NCI-H146 (cell line): Measurements from ENCODE around the gene FRRS1L.
"Not testable (repeated sequence)": the region's sequence is repeated elsewhere in the genome, so short reads cannot be mapped to it uniquely, and the experiment has no call there.

Experiments used
- DNase-seq: peaks from one replicate; lab custom pipeline; 2025; lab: John Stamatoyannopoulos, UW

The FRRS1L gene

GRCh38 chr9:109129470-109130197 lies 37.4 kb downstream of the FRRS1L start:
- DNase-seq, result no peak

GRCh38 chr9:109126671-109127070 lies 40.4 kb downstream of the FRRS1L start:
- DNase-seq, result not testable (repeated sequence)

- no peak for DNase-seq
Observed at GRCh38 chr9:109124121-109124520, 42.9 kb downstream of the FRRS1L start.

GRCh38 chr9:109122726-109123621 lies 44.1 kb downstream of the FRRS1L start:
- DNase-seq, result no peak

GRCh38 chr9:109121232-109121796 lies 45.7 kb downstream of the FRRS1L start:
- no peak for DNase-seq

- DNase-seq, result no peak
Observed at GRCh38 chr9:109120204-109120789, 46.8 kb downstream of the FRRS1L start.

GRCh38 chr9:109119439-109120203 lies 47.4 kb downstream of the FRRS1L start, which contains the start of gene TMEM245:
Gene TMEM245 (minus strand): TSS chr9:109119947. CDS start chr9:109119913, 34 bp downstream.
- DNase-seq, result peak; percentile 97

- peak; percentile 23 for DNase-seq
Observed at GRCh38 chr9:109118808-109119438, 48.1 kb downstream of the FRRS1L start.

GRCh38 chr9:109117856-109118807 lies 48.9 kb downstream of the FRRS1L start:
- DNase-seq, result peak; percentile 26

- no peak for DNase-seq
Observed at GRCh38 chr9:109115931-109116526, 51.0 kb downstream of the FRRS1L start.

GRCh38 chr9:109114670-109115069 lies 52.4 kb downstream of the FRRS1L start:
- no peak for DNase-seq

- DNase-seq, result no peak
Observed at GRCh38 chr9:109113892-109114609, 53.0 kb downstream of the FRRS1L start.

GRCh38 chr9:109113254-109113653 lies 53.8 kb downstream of the FRRS1L start:
- DNase-seq, result no peak

- no peak for DNase-seq
Observed at GRCh38 chr9:109110329-109111021, 56.6 kb downstream of the FRRS1L start.

- no peak for DNase-seq
Observed at GRCh38 chr9:109109967-109110328, 57.1 kb downstream of the FRRS1L start.

GRCh38 chr9:109108318-109108717 lies 58.7 kb downstream of the FRRS1L start:
- no peak for DNase-seq

- DNase-seq, result no peak
Observed at GRCh38 chr9:109107402-109108240, 59.4 kb downstream of the FRRS1L start.
